SK-MEL-5 (cell line): Measurements from ENCODE around the gene TREML2. TPM values are rescaled to one million over a fixed set of nuclear protein-coding genes. Genes with fewer than 3 reads are reported as not detected.
"Not testable (repeated sequence)": the region's sequence is repeated elsewhere in the genome, so short reads cannot be mapped to it uniquely, and the experiment has no call there.

Experiments used
- DNase-seq: peaks from one replicate; pipeline ENCODE4 v3.0.0-alpha.2; 2016; ENCODE audit warnings: low read depth, low spot score
- in situ Hi-C: cut with HindIII; loops from 2 replicates; pipeline ENCODE4 v1.10.0; 2016; ENCODE audit warnings: low sequenced_read_pairs, high pct_unique_total_duplicates, low pct_unique_long_range_greater_than_20kb
- polyA plus RNA-seq, 2 experiments: library from polyadenylated mRNA; depleted of rRNA; stranded (reverse); fragments of >200 nt; gene quantifications; 2 replicates each; pipeline ENCODE4 v1.2.3, GENCODE V29; 2015
- total RNA-seq: library from RNA; depleted of rRNA; stranded (reverse); fragments of >200 nt; shearing (Covaris generic); gene quantifications from 2 replicates; pipeline ENCODE4 v1.2.3, GENCODE V29; 2014; rRNA removed

Gene TREML2, protein sequence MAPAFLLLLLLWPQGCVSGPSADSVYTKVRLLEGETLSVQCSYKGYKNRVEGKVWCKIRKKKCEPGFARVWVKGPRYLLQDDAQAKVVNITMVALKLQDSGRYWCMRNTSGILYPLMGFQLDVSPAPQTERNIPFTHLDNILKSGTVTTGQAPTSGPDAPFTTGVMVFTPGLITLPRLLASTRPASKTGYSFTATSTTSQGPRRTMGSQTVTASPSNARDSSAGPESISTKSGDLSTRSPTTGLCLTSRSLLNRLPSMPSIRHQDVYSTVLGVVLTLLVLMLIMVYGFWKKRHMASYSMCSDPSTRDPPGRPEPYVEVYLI
- total RNA-seq = not detected in 2 replicates
- polyA plus RNA-seq (2015; cell fraction: cytosol; rRNA removed) = not detected in 2 replicates
- polyA plus RNA-seq (2015; cell fraction: nucleus; rRNA removed) = not detected in 2 replicates

DNA sequence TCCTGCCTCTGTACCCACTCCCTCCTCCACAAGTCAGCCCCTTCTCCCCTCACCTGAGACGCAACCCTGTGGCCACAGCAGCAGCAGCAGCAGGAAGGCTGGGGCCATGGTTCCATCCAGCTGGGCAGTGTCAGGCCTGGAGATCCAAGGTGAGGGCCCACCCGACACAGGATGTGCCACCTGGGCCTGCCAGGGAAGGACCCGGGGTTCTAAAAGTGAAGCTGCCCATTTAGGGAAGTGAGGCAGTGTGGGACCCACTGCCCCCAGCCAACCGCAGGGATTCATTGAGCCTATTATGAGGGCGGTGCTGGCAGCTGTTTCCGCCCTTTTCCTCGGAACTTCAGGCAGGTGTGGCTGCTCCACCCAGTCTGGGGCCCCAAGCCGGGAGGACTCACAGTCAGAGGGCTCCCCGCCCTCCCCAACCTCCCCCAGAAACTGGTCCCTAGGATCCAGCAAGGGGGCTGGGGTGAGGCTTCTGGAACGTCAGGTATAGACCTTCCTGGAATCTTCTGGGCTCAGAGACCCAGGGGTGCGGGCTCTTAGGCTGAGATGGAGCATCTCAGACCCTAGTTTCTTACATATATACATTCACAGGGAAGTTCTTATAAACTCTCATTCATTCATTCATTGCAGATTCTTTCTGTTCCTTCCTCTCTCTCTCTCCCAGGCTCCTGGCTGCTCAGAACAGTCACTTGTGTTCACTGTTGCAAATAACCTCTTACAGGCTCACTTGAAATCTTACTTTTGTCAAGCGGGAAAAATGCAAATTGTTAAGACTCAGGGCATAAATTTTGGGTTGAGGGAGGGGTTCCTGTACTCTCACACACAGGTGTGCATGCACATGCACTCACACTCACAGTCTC, at the start of gene TREML2:
Gene TREML2, minus strand, starts transcription at position 249 of the 863 bp plus-strand sequence. Its CDS starts 141 bp downstream, at position 108.
- in situ Hi-C loops = no loop called here
- no peak for DNase-seq

DNA sequence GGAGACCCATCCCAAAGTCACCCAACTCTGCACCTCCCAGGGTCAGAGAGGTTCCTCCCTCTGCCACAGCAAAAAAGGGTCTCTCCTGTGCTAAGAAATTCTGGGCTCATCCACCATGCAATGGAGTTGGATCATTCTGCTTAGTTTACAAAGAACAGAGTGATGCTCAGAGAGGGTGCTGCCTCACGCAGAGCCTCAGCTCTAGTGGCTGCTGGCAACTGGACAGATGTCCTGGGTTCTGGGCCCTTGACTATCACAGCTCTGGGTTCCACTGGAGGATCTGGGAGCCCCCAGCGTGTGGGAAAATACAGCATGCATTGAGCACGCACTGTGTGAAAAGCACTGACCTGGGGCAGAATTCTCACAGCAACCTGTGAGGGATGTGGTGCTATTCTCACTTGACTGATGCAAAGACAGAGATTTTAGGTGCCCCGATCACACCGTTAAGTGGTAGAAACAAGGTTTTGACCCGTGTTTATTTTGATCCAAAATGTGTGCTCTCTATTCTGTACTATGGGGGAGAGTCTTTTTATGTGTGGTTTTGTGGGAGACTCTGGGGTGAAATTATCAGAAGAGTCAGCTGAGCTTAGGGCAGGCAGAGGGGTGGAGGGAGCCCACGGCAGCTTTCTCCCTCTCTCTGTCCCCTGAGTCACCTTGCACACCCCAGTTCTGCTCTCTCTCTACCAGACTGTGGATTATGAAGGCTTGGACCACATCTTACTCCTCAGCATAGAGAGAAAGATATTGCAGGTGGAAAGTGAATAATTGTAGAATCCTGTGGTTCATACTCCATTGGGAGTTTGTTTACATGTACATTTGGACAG, 47.1 kb upstream of the TREML2 start:
- in situ Hi-C loops = no loop called here
- no peak for DNase-seq

DNA sequence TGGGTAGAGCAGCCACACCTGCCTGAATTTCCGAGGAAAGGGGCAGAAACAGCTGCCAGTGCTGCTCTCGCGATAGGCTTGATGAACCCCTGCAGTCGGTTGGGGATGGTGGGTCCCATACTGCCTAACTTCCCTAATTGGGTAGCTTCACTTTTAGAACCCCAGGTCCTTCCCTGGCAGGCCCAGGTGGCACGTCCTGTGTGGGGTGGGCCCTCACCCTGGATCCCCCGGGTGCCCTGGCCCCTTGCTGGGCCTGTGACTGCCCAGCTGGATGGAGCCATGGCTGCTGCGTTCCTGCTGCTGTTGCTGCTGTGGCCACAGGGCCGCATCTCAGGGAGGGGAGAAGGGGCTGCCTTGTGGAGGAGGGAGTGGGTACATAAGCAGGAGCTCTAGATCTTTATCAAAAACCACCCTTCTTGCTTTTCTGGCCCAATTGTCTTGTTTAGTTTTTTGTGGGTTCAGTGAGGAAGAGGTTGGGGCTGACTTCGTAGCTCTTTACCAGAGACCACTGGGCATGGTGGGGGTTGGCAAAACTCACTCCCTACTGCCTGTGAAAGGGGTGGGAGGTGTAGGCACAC, 46.4 kb upstream of the TREML2 start:
- no peak for DNase-seq
- in situ Hi-C loops = no loop called here

DNA sequence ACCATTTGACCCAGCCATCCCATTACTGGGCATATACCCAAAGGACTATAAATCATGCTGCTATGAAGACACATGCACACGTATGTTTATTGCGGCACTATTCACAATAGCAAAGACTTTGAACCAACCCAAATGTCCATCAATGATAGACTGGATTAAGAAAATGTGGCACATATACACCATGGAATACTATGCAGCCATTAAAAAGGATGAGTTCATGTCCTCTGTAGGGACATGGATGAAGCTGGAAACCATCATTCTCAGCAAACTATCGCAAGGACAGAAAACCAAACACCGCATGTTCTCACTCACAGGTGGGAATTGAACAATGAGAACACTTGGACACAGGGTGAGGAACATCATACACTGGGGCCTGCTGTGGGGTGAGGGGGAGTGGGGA, 45.6 kb upstream of the TREML2 start:
- DNase-seq, in situ Hi-C loops: not testable (repeated sequence)

DNA sequence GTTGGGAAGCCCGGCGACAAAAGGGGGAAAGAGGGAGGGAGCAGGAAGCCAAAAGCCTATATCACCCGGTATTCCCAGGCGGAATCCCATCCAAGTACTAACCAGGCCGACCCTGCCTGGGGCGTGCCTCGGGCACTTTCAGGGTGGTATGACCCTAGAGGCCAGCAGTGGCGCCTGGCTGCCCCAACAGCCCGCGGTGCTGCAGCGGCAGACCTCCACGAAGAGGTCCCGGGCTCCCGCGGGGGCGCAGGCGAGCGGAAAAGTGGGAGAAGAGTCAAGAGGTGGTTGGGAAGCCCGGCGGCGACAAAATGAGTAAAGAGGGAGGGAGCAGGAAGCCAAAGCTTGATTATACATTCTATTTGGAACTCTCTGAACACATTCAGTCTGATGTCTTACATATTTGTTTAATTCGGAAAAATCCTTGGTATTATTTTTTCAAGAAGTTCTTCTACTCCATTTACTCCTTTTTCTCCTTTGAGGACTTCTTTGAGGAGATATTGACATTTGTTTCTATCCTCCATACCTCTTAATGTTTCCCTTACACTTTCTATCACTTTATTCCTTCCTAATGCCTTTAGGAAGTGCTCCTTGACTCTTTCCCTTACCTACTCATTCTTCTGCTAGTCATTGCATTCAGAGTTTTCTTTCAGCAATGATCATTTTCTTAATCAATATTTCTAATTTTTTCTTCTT, 38.7 kb upstream of the TREML2 start:
- DNase-seq = no peak
- in situ Hi-C loops = no loop called here

DNA sequence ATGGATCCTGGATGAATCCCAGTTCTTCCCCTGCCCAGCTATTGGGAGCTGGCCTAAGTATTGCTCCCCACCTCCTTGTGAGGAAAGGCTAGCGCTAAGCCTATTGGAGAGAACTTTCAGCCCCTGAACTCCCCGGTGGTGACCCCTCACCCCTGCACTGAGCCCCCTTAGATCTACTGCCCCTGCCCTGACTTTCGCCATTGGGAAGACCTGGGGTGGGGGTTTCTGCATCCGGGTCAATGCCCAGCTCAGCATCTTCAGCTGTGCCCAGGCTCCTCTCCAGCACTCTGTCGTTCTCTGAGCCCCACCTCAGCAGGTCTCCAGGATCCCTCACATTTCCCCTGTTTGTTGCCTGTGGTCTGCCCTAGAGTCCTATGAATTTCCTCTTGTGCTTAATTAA, 36.2 kb upstream of the TREML2 start:
- in situ Hi-C loops = no loop called here
- no peak for DNase-seq

DNA sequence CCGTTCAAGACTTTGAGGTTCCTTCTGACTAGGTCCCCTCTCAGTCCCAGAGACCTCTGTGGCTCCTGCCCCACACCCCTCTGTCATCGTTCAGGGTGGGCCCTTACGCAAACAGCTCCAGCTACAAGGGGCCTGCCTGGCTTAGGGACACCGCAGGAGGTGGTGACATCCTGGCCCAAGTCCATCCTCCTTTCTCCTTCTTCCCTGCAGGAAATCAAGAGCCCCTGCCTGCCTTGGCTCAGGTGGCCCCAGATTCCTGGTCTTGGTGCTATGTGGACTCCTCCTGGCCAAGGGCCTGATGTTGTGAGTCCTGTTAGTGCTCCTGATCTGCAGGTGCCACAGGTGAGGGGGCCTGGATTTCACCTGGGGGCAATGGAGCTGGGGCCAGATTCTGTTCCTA, 35.3 kb upstream of the TREML2 start:
- in situ Hi-C loops = no loop called here
- no peak for DNase-seq

DNA sequence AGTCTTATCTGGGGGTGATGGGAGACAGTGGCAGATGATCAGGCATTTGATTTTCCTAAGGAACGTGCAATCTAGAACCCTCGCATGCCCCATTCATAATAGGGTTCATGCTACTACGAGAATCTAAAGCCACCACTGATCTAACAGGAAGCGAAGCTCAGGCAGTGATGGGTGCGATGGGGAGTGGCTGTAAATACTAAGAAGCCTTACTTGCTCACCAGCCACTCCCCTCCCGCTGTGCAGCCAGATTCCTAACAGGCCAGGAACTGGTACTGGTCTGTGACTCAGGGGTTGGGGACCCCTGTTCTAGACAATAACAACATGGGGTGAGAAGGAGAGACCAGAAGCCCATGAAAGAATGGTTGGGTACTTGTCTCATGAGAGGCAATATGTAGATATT, 31.7 kb upstream of the TREML2 start:
- in situ Hi-C loops = no loop called here
- no peak for DNase-seq

DNA sequence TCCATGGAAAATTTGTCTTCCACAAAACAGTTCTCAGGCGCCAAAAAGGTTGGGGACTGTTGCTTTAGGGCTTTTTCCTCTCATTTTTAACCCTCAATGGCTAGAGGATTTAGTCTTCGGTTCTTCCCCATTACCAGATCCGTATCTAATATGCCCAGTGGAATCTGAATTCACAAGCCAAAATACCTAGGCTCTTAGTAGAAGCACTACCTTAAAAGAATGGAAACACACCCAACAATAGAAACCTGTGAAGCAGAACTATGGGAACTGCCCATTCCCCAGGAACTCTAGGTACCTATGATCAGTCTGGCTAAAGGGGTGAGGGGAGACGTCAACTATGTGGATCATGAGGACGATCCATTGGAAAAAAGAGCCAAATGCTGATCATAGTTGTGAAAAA, 30.3 kb upstream of the TREML2 start:
- in situ Hi-C loops = no loop called here
- DNase-seq = no peak

DNA sequence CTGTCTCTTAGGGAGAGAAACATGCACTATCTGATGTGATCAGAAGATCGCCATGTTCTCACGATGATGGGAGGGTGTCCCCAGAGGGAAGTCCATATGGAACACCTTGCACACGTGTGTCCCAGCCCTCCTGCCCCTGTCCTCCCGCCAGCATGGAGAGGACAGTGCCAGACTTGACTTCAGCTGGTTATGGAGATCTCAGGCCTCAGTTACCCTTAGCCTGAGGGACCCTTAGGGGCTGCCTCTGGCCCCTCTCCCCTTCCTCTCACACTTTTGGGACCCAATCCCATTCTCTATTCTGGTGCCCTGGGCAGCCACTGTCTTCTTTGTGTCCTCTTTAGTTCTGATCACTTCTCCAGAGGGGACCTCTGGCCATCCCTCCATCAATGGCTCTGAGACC, 28.8 kb upstream of the TREML2 start:
- in situ Hi-C loops = no loop called here
- no peak for DNase-seq

DNA sequence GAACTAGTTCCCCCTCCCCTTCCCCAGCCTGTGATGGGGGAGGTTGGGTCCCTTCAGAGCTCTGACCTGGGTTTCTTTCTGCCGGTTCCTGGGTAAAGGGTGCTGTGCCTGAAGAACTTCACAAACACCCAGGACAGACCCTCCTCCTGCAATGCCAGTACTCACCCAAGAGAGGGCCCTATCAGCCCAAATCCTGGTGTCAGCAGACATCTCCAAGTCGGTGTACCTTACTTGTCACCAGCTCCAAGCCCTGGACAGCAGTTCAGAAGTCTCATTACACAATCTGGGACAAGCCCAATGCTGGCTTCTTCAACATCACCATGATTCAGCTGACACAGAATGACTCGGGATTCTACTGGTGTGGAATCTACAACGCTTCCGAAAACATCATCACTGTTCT, 27.7 kb upstream of the TREML2 start:
- peak; percentile 2 for DNase-seq
- in situ Hi-C loops = no loop called here

DNA sequence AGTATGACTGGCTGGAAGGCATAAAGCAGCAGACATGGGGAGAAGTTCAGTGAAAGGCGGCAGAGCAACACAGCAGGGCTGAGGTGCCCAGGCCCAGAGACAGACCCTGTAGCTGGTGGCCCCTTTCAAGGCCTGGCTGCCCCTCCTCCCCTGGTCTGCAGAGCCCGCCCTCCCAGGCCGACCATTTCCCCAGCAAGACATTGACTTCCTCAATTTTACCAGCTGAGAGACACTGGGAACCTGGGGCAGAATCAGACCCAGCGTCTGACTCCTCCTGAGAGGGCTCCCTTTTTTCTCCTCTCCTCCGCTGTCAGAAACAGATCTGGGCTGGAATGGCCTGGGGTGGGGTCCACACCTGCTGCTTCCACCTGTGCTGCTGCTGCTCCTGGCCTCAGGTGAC, 27.1 kb upstream of the TREML2 start, which contains the start of gene TREML4:
Gene TREML4, plus strand, starts transcription at position 254 of the 400 bp plus-strand sequence. Its CDS starts 79 bp downstream, at position 333.
- in situ Hi-C loops = no loop called here
- no peak for DNase-seq

DNA sequence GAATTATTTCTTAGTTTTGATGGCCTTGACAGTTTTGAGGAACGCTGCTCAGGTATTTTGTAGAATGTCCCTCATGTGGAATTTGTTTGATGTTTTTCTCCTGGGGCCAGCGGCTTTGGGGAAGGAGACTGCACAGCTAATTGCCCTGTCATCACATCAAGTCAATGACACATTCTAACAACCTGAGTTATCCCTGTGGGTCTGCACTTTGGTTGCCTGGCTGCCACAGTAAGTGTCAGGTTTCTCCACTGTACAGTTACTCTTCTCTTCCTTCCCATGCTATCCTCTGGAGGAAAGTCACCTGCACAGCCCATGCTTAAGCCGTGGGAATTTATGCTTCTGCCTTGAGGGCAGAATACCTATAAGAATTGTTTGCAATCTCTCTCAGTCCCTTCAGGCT, 25.8 kb upstream of the TREML2 start:
- in situ Hi-C loops = no loop called here
- no peak for DNase-seq

DNA sequence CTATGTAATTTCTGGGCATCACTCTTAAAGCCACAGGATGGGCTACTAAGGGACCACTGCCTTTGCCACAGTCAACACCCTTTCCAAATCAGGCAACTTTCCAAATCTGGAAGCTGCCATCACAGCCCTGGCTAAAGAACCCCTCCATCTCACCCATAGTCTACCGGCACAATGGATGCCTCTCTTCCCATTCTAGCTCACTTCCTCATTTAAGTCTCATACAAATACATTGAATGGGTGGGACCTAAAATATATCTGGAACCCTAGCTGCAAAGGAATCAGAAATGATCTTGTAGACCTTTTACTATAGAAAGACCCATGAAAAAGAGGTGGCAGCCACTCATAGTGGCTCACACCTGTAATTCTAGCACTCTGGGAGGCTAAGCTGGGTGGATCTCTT, 23.9 kb upstream of the TREML2 start:
- DNase-seq = no peak
- in situ Hi-C loops = no loop called here

DNA sequence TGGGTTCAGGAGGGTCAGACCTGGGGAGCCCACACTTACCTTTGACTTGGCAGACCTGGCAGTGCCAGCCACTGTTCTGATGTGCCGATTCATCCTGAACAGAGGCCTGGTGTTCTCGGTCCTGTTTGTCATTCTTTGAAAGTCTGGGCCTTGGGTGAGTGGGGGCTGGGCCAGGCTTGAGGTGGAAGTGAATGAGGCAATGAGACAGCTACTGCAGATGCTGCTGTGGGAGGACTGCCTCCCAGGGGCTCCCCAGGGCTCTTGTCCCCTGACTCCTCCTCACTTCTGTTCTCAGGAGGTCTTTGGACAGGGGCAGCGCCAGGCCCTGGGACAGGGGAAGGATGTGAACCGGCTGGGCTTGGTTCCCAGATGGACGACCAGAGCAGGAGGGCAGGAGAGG, 21.6 kb upstream of the TREML2 start:
- no peak for DNase-seq
- in situ Hi-C loops = no loop called here

DNA sequence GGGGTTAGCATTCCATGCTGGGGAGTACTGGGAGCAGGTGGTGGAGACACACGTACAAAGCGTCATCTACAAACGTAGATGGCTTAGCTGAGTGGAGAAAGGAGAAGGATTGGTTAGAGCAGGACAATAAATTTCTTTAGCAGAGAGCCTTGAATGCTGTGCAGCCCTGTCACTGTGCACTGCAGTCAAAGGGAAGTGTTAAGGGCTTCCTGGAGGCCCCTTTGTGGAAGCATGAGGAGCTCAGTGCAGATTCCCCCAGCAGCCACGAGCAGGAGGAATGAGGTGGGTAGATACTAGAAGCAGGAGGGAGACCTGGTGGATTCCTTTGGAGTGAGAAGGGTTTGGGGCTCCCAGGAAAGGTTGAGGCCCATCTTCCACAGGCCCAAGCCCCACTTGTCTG, 21.1 kb upstream of the TREML2 start:
- in situ Hi-C loops = no loop called here

DNA sequence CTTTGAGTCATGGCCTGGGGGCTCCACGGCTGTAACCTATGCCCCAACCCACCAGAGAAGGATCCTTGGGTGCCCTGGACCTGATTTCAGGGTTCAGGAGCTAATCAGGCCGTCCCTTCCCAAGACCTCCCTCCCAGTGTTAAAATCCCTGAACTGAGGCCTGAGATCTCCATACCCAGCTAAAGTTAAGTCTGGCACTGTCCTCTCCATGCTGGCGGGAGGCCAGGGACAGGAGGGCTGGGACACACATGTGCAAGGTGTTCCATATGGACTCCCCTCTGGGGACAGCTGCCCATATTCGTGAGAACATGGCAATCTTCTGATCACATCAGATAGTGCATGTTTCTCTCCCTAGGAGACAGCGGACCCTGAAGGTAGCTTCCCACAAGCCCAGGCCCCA, 15.7 kb upstream of the TREML2 start:
- in situ Hi-C loops = no loop called here
- no peak for DNase-seq

More for the DNA sequence above, 21.1 kb upstream of the TREML2 start:
- DNase-seq = no peak
